HEK293 (cell line): Measurements from ENCODE around the gene DDX43.

Experiments
- EGR2 ChIP-seq: fragments of 450-650 bp; formaldehyde crosslinking; IDR thresholded peaks from 2 replicates; pipeline ENCODE4 v1.5.1; 2016; ENCODE audit warnings: low read depth, missing biosample characterization, missing genetic modification characterization
- PATZ1 ChIP-seq: fragments of 450-650 bp; formaldehyde crosslinking; IDR thresholded peaks from 2 replicates; pipeline ENCODE4 v1.5.1; 2016; ENCODE audit warnings: missing biosample characterization, missing genetic modification characterization
- SP2 ChIP-seq: fragments of 450-650 bp; formaldehyde crosslinking; IDR thresholded peaks from 2 replicates; pipeline ENCODE4 v1.5.1; 2016; ENCODE audit warnings: missing biosample characterization, missing genetic modification characterization
- ZBTB49 ChIP-seq: fragments of 450-650 bp; formaldehyde crosslinking; IDR thresholded peaks from 2 replicates; pipeline ENCODE4 v1.5.1; 2016; ENCODE audit warnings: missing biosample characterization, missing genetic modification characterization, low read depth
- ZNF311 ChIP-seq: fragments of 450-650 bp; formaldehyde crosslinking; IDR thresholded peaks from 2 replicates; pipeline ENCODE4 v1.5.1; 2017; ENCODE audit warnings: missing biosample characterization, missing genetic modification characterization, borderline replicate concordance
- ZNF626 ChIP-seq: fragments of 450-650 bp; sonication (Bioruptor Pico); formaldehyde crosslinking; IDR thresholded peaks from 2 replicates; pipeline ENCODE4 v1.5.1; 2018; ENCODE audit warnings: missing biosample characterization, missing genetic modification characterization, inconsistent platforms
- ZNF701 ChIP-seq: fragments of 450-650 bp; formaldehyde crosslinking; IDR thresholded peaks from 2 replicates; pipeline ENCODE4 v1.5.1; 2016; ENCODE audit warnings: missing biosample characterization, missing genetic modification characterization
- ZNF830 ChIP-seq: fragments of 450-650 bp; IDR thresholded peaks from 2 replicates; pipeline ENCODE4 v1.5.0; 2018; ENCODE audit warnings: missing biosample characterization, missing genetic modification characterization, low read depth, mild to moderate bottlenecking, moderate library complexity
- ZSCAN23 ChIP-seq: fragments of 450-650 bp; formaldehyde crosslinking; IDR thresholded peaks from 2 replicates; pipeline ENCODE4 v1.5.1; 2016; ENCODE audit warnings: missing biosample characterization, missing genetic modification characterization
- ZSCAN5A ChIP-seq: fragments of 450-650 bp; formaldehyde crosslinking; IDR thresholded peaks from 2 replicates; pipeline ENCODE4 v1.5.1; 2016; ENCODE audit warnings: missing biosample characterization, missing genetic modification characterization
- TF ChIP-seq, protein P1 (sequence below): fragments of 450-650 bp; formaldehyde crosslinking; IDR thresholded peaks from 2 replicates; pipeline ENCODE4 v1.5.1; 2016; ENCODE audit warnings: missing biosample characterization, missing genetic modification characterization
- TF ChIP-seq, protein P2 (sequence below): fragments of 450-650 bp; formaldehyde crosslinking; IDR thresholded peaks from 2 replicates; pipeline ENCODE4 v1.5.1; 2016; ENCODE audit warnings: missing biosample characterization, missing genetic modification characterization, borderline replicate concordance

- TF ChIP-seq ZNF701: no peak
- no peak for TF ChIP-seq SP2 (tag by site-specific recombination)
- TF ChIP-seq, protein P1, sequence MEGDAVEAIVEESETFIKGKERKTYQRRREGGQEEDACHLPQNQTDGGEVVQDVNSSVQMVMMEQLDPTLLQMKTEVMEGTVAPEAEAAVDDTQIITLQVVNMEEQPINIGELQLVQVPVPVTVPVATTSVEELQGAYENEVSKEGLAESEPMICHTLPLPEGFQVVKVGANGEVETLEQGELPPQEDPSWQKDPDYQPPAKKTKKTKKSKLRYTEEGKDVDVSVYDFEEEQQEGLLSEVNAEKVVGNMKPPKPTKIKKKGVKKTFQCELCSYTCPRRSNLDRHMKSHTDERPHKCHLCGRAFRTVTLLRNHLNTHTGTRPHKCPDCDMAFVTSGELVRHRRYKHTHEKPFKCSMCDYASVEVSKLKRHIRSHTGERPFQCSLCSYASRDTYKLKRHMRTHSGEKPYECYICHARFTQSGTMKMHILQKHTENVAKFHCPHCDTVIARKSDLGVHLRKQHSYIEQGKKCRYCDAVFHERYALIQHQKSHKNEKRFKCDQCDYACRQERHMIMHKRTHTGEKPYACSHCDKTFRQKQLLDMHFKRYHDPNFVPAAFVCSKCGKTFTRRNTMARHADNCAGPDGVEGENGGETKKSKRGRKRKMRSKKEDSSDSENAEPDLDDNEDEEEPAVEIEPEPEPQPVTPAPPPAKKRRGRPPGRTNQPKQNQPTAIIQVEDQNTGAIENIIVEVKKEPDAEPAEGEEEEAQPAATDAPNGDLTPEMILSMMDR (tag by site-specific recombination): no peak
- TF ChIP-seq ZNF830 (tag by site-specific recombination): no peak
- TF ChIP-seq ZNF311 (tag by site-specific recombination): no peak
- no peak for TF ChIP-seq ZSCAN5A (tag by site-specific recombination)
- no peak for TF ChIP-seq ZNF626 (tag by site-specific recombination)
- TF ChIP-seq, protein P2, sequence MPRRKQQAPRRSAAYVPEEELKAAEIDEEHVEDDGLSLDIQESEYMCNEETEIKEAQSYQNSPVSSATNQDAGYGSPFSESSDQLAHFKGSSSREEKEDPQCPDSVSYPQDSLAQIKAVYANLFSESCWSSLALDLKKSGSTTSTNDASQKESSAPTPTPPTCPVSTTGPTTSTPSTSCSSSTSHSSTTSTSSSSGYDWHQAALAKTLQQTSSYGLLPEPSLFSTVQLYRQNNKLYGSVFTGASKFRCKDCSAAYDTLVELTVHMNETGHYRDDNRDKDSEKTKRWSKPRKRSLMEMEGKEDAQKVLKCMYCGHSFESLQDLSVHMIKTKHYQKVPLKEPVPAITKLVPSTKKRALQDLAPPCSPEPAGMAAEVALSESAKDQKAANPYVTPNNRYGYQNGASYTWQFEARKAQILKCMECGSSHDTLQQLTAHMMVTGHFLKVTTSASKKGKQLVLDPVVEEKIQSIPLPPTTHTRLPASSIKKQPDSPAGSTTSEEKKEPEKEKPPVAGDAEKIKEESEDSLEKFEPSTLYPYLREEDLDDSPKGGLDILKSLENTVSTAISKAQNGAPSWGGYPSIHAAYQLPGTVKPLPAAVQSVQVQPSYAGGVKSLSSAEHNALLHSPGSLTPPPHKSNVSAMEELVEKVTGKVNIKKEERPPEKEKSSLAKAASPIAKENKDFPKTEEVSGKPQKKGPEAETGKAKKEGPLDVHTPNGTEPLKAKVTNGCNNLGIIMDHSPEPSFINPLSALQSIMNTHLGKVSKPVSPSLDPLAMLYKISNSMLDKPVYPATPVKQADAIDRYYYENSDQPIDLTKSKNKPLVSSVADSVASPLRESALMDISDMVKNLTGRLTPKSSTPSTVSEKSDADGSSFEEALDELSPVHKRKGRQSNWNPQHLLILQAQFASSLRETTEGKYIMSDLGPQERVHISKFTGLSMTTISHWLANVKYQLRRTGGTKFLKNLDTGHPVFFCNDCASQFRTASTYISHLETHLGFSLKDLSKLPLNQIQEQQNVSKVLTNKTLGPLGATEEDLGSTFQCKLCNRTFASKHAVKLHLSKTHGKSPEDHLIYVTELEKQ (tag by site-specific recombination): no peak
- no peak for TF ChIP-seq PATZ1 (tag by site-specific recombination)
- no peak for TF ChIP-seq ZSCAN23 (tag by site-specific recombination)
- TF ChIP-seq ZBTB49 (tag by site-specific recombination): no peak
- no peak for TF ChIP-seq EGR2 (tag by site-specific recombination)
Measured at GRCh38 chr6:73362358-73362757, 32.3 kb upstream of the DDX43 start, which contains the start of gene KHDC3L.
